ENCODE results near the gene BUD23.

BUD23 gene

GRCh38 chr7:73722785-73723184, 39.4 kb downstream of the BUD23 start:
- no peak for DNase-seq (ENCODE audit: low spot score)
- no peak overlapping the region for H3K27ac ChIP-seq (ENCODE audit: poor library complexity, severe bottlenecking)
- no peaks in the 10 kb centered on the region for H3K9me3 ChIP-seq (ENCODE audit: severe bottlenecking)
- no peaks in the 10 kb centered on the region for H3K36me3 ChIP-seq (ENCODE audit: low read depth)
- H3K4me1 ChIP-seq (ENCODE audit: insufficient read depth, poor library complexity, severe bottlenecking), result peaks cover under 1% of the 10 kb centered on the region
- TF ChIP-seq CTCF (IDR thresholded peaks at IDR 0.05; ENCODE audit: poor library complexity, severe bottlenecking), result no peak
- no peak overlapping the region for H3K4me3 ChIP-seq (ENCODE audit: severe bottlenecking)
- ATAC-seq (ENCODE audit: low read depth), result no peak
- no peaks in the 10 kb centered on the region for H3K27me3 ChIP-seq (ENCODE audit: insufficient read depth, poor library complexity, severe bottlenecking)

GRCh38 chr7:73723813-73724212, 40.4 kb downstream of the BUD23 start:
- Histone ChIP-seq H3K9me3 (ENCODE audit: severe bottlenecking) (no peaks in the 10 kb centered on the region), H3K36me3 (ENCODE audit: low read depth) (no peaks in the 10 kb centered on the region), H3K4me1 (ENCODE audit: insufficient read depth, poor library complexity, severe bottlenecking) (no peaks in the 10 kb centered on the region), H3K27ac (ENCODE audit: poor library complexity, severe bottlenecking) (no peak overlapping the region), H3K27me3 (ENCODE audit: insufficient read depth, poor library complexity, severe bottlenecking) (no peaks in the 10 kb centered on the region), H3K4me3 (ENCODE audit: severe bottlenecking) (no peak overlapping the region)
- ATAC-seq (ENCODE audit: low read depth) (no peak), DNase-seq (ENCODE audit: low spot score) (no peak)
- no peak for TF ChIP-seq CTCF (IDR thresholded peaks at IDR 0.05; ENCODE audit: poor library complexity, severe bottlenecking)

- Histone ChIP-seq H3K9me3 (ENCODE audit: severe bottlenecking) (no peaks in the 10 kb centered on the region), H3K4me1 (ENCODE audit: insufficient read depth, poor library complexity, severe bottlenecking) (no peaks in the 10 kb centered on the region), H3K27ac (ENCODE audit: poor library complexity, severe bottlenecking) (no peak overlapping the region), H3K36me3 (ENCODE audit: low read depth) (no peaks in the 10 kb centered on the region), H3K27me3 (ENCODE audit: insufficient read depth, poor library complexity, severe bottlenecking) (no peaks in the 10 kb centered on the region), H3K4me3 (ENCODE audit: severe bottlenecking) (no peak overlapping the region)
- ATAC-seq (ENCODE audit: low read depth), result peak; percentile 11; the same call in 1 of the 3 replicates
- peak; percentile 75 for TF ChIP-seq CTCF (IDR thresholded peaks at IDR 0.05; ENCODE audit: poor library complexity, severe bottlenecking)
- no peak for DNase-seq (ENCODE audit: low spot score)
Observed at GRCh38 chr7:73726083-73726466, 42.7 kb downstream of the BUD23 start.

- ATAC-seq (ENCODE audit: low read depth) (no peak), DNase-seq (ENCODE audit: low spot score) (no peak)
- Histone ChIP-seq H3K27ac (ENCODE audit: poor library complexity, severe bottlenecking) (no peak overlapping the region), H3K9me3 (ENCODE audit: severe bottlenecking) (no peaks in the 10 kb centered on the region), H3K4me1 (ENCODE audit: insufficient read depth, poor library complexity, severe bottlenecking) (no peaks in the 10 kb centered on the region), H3K27me3 (ENCODE audit: insufficient read depth, poor library complexity, severe bottlenecking) (no peaks in the 10 kb centered on the region), H3K36me3 (ENCODE audit: low read depth) (no peaks in the 10 kb centered on the region), H3K4me3 (ENCODE audit: severe bottlenecking) (no peak overlapping the region)
- no peak for TF ChIP-seq CTCF (IDR thresholded peaks at IDR 0.05; ENCODE audit: poor library complexity, severe bottlenecking)
Observed at GRCh38 chr7:73727952-73728351, 44.6 kb downstream of the BUD23 start.

- no peak for TF ChIP-seq CTCF (IDR thresholded peaks at IDR 0.05; ENCODE audit: poor library complexity, severe bottlenecking)
- Histone ChIP-seq H3K4me1 (ENCODE audit: insufficient read depth, poor library complexity, severe bottlenecking) (no peaks in the 10 kb centered on the region), H3K9me3 (ENCODE audit: severe bottlenecking) (no peaks in the 10 kb centered on the region), H3K36me3 (ENCODE audit: low read depth) (no peaks in the 10 kb centered on the region), H3K27ac (ENCODE audit: poor library complexity, severe bottlenecking) (no peak overlapping the region), H3K4me3 (ENCODE audit: severe bottlenecking) (no peak overlapping the region), H3K27me3 (ENCODE audit: insufficient read depth, poor library complexity, severe bottlenecking) (no peaks in the 10 kb centered on the region)
- DNase-seq (ENCODE audit: low spot score), result no peak
- no peak for ATAC-seq (ENCODE audit: low read depth)
Observed at GRCh38 chr7:73728551-73728950, 45.2 kb downstream of the BUD23 start.
